Cardiac septum (tissue), 1 donor: ENCODE data around the gene DNAJB5. TPM values are rescaled to one million over a fixed set of nuclear protein-coding genes. Genes with fewer than 3 reads are reported as not detected.

Experiments
- DNase-seq: peaks from one replicate; pipeline ENCODE4 v3.0.0-alpha.2; 2020; ENCODE audit warnings: low spot score
- intact Hi-C: fragments of 100-400 bp; cut with DNase I; formaldehyde crosslinking; loops from one replicate; pipeline ENCODE4 v1.14.0; 2022
- total RNA-seq: library from RNA; stranded (reverse); fragmentation: NEBNext Ultra II Directional; extraction: Animal tissue kit (Norgen Biotek cat#: 25700); gene quantifications from one replicate; pipeline ENCODE4 v1.2.1, GENCODE V29; 2021
- donor health status: DM: no; HTN: no; CAD: no.

The DNAJB5 gene
- total RNA-seq, 1 donor from 2014 or later, result 133 TPM

DNA sequence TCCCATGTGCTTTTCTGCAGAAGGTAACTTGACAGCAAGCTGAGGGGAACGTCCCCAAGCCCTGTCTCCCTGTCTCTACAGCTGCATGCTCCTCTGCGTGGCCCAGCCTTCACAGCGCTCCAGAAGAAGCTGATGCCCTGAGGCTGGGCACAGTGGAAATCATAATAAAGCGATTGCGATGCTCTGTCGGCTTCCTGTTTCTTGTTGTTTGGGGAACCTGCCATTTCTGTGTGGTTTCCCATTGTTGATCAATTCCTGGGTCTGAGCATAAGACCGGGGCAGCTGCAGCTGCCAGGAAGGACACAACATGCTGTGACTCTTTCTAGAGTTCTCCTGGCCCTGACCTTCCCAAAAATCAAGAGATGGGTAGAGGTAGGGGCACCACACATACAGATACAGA lies 7.2 kb upstream of the DNAJB5 start:
- DNase-seq, result no peak
- intact Hi-C loops, result loop anchor here (10.0 kb wide), 2 partner anchors 228 to 278 kb away; no protein-coding TSS in a partner anchor

DNA sequence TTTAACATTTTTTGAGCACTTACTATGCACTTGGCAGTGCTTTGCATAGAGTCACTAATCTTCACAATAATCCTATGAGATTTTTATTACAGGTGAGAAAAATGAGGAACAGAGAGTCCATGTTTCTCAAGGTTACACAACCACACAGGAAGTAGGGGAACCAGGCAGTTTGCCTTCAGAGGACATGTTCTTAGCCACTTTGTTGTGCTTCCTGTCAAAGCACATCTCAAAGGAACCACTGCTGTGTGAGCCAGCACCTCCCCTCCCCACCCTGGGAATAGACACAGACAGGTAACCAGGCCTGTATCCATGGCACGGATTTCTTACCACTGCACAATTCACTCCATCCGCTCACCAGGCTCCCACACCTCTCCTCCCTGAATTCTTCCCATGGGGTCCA lies 6.3 kb upstream of the DNAJB5 start:
- no peak for DNase-seq
- intact Hi-C loops, result loop anchor here (10.0 kb wide), 2 partner anchors 228 to 278 kb away; no protein-coding TSS in a partner anchor

DNA sequence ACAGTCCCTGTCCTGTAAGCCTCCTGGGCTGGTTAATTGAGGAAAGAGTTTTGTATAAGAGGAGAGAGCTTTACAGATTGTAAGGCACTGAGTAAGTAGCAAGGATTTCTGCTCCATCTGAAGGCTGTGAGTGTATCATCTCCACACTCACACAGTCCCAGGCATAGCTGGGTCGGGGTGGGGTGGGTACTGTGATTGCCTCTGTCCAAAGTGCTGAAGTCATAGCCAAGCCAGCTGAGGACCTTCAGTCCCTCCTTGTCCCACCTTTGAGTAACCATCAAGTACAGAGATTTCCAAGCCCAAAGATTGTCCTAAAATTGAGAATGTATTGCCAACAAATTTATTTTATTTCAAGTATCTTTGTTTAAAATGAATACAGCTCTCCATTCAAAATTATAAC lies 5.5 kb upstream of the DNAJB5 start:
- intact Hi-C loops, result loop anchor here (2.0 to 10.0 kb wide), 3 partner anchors 85 to 279 kb away; no protein-coding TSS in a partner anchor

DNA sequence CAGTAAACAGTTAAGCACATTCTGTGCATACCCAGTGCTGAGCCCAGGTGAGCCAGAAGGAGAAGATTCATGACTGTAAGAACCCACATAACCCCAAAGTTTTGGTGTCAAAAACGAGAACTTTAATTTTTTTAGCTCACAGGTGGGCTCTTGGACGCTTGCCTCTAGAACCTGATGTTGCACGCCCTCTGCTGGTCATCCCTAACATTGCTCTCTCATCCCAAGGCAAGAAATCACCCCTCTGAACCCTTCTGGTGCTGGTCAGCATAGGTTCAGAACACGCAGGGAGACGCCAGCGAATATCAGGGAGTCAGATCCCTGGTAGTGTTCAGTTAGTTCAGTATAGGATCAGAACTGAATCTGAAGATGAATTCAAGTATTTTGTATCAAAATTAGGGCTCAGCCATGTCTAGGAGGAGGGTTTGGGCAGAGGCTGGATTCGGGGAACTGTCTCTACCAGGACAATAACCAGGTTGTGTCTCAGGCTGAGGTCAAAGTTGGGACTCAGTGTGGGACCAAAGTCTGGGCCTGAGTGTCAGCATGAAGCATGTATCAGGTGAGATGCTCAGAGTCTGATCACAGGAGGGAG lies 4.1 kb upstream of the DNAJB5 start:
- intact Hi-C loops, result loop anchor here (2.0 to 10.0 kb wide), 3 partner anchors 87 to 281 kb away; no protein-coding TSS in a partner anchor
- DNase-seq, result no peak

More for the DNA sequence above, 5.5 kb upstream of the DNAJB5 start:
- DNase-seq, result no peak

DNA sequence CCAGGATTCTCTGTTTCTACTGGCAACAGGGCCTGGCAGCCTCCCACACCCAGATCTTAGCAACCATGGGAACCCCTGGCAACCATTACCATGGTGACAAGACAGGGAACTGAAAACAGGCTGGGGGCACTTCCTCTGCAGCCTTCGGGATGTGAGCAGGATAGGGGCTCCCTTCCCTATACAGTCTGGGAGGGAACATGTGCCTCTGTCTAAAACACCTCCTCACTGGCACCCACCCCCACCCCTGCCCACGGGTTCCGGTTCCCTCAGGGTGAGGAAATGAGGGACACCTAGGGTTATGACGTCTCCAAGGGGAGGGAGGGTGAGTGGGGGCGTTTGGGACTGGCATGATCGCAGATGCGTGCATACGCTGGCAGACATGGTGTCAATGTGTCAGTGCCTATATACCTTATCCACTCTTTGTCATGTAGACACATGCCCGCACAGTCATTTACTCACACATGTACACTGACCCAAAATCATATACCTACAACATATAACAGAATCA lies 3.0 kb upstream of the DNAJB5 start:
- DNase-seq, result no peak
- intact Hi-C loops, result loop anchor here (10.0 kb wide), 2 partner anchors 232 to 282 kb away; no protein-coding TSS in a partner anchor

DNA sequence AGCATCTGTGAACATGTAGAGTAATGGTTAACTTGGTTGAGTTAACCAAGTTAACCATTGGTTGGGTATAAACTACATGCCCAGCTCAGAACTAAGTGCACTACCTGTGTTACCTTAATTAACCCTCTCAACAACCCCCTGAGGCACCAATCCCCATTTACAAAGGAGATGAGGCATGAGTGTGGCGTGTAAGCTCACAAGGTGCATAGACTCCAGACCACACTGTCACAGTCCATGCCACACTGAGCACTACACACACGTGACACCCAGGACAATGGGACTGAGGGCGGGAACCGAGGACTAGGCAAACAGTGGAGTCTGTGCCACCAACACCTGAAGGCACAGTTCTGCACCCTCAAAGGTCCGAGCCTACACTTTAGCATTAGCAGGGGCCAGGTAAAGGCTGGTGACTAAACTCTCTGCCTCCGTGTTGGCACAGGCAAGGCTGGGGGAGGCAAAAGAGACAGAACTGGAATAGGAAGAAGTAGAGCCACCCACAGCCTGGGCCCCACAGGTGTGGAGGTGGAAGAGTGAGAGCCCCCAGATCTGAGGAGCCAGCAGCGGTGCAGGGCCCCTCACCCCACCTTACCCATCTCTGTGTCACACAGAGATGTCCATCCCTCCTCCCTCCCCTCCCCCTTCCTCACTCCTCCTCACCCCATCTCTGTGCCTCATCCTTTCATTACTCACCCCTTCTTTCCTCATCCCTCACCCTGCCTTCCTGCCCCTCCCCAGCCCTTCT lies 2.2 kb upstream of the DNAJB5 start:
- intact Hi-C loops, result loop anchor here (10.0 kb wide), 2 partner anchors 233 to 283 kb away; no protein-coding TSS in a partner anchor
- DNase-seq, result no peak

DNA sequence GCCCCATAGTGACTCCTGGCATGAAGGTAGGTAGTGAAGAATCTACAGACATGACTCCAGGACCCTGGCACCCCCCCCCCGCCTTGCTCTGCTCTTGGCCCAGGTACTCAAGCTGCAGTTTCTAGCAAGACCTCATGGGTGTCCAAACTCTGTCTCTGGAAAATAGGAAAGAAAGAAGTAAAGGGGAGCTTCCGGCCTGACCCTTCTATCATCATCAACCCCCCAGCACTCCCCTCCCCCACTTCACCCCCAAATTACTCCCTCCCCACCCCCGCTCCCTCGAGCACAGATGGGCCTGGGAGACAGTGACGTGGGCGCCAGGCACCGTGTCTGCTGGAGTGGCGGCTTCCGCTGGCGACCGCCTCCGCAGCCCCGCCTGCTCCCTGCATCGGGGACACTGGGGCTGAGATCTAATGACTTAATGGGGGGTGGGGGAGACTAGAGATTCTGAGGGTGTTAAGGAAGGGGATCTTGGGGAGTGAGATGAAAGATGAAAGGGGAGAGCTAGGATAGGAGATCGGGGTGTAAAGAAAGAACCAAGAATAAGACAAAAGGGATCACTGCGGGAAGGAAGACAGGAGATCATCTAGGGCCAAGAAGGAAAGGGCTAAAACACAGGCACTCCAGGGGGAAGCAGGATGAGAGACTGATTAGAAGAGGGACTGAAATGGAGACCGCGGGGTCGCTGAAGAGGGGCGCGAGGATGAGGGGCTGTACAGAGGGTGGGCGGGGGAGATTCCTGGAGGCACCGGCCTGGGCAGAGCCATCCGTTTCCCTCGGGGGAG lies 1.1 kb upstream of the DNAJB5 start:
- DNase-seq, result no peak
- intact Hi-C loops, result loop anchor here (10.0 kb wide), 2 partner anchors 234 to 284 kb away; no protein-coding TSS in a partner anchor

DNA sequence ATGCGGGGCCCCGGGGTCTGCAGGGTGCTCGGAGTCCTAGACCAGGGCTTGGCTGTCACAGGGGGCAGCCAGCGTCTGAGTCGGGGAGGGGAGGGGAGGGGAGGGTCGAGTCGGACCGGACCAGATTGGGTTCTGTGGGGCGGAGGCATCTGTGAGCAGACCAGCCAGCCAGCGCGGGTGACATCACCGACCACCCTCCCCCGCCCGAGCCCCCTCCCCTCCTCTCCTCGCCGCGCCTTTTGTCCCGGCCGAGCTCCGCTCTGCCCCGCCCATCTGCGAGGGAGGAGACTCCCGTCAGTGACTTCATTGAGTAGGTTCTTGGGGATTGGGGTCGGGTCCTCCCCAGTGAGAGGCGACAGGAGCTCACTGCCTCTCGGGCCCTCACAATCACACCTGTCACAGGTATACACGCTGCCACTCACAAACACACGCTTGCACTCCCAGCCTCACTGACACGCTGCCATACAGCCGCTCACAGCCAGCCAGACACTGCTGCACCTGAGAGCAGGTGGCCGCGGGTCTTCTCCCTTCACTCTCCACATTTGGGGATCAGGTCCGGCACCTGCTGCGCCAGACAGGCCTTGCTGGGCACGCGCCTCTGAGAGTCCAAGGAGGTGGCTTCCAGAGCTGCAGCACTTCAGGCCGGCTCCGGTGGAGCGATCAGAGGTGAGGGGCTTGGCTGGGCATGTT lies 546 bp downstream of the DNAJB5 start:
- intact Hi-C loops, result loop anchor here (5.0 to 10.0 kb wide), 3 partner anchors 82 to 285 kb away; partner anchors contain the start of gene VCP
- peak; percentile 82 for DNase-seq

DNA sequence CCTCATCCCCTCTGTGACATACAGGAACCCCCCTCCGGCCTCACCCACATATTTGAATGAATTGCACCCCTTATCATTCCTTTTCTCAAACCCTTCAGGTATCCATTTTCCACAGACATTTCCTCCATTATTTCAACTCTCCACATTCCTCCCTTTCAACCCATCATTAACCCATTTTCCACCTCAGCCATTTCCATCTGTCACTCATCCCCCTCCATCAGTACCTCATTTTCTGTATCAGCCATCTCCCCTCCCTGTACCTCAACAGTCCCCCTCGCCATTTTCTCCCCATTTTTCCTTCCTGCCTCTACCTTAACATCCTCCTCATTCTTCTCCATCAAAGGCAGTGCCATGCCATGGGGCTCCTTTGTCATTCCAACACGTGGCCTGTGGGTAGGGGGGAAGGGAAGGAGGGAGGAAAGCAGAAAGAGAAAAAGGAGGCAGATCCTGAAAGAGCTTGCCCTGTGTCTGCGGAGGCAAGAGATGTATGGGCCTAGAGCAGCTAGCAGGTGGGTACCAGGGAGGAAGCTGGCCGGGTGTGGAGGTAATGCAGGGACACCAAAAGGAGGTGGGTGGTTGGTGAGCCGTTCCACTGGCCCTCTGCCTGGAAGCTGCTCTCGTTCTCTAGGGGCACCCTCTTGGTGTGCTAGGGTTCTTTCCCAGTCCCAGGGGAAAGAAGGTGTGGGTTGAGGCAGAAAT lies 1.5 kb downstream of the DNAJB5 start:
- intact Hi-C loops, result loop anchor here (5.0 kb wide), 1 partner anchor 81 kb away; the partner anchor contains the start of gene VCP
- no peak for DNase-seq

DNA sequence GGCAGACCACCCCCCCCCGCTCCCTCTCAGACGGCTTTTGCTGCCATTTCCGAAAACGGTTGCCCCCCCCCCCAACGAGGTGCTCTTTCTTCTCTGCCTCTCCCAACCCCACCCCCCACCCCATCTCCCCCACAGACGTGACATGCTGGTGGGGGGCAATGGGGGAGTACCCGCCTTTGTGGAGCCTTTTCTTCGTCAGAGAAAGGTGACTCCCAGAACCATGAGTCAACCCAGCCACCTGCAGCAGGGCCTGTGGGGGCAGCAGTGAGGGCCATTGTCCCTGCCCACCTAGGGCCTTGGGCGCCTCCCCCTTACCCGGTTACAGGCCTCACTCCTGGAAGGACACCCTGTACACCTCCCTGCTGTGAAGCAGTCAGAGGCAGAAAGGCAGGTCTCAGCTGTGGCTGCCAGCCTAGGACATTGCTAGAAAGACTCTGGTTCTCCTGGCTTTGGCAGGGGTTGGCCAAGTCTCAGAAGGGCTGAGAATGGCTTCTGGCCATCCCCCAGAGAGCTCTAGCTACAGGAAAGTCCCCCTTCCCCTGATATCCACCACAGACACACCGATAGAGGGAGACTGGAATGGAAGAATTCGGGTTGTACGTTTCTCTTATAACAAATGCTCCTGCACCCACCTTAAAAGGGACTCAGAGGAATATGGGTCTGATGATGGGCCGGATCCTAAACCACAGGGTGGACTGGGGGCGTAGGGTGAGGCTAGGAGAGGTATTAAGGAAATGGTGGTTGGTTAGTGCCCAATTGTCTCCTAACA lies 2.2 kb downstream of the DNAJB5 start:
- DNase-seq, result no peak
- intact Hi-C loops, result loop anchor here (5.0 kb wide), 1 partner anchor 81 kb away; the partner anchor contains the start of gene VCP

DNA sequence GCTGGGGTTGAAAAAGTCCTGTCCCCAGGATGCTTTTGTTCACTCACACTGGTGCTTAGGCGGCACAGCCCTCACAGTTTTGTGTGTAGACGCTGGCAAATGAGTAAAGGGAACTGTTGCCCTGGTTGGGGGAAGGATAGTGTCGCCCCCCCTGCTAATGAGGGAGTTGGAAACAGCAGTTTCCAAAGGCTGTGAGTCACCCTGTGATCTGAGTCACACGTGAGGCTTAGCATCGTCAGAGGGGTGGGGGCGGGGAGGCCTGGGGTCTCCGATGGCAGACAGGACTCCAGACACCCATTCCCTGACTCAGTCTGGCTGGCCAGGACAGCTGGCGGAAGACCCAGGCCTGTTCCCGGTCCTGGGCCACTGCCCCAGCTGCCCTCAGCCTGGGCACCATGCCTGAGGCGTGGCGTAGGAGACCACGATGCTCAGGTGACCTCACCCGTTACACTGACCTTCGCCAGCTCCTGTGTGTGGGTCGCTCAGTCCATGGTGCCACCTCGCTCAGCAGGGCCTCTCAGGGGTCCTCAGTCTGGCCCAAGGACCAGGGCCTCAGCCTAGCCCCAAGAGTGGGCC lies 2.9 kb downstream of the DNAJB5 start:
- intact Hi-C loops, result loop anchor here (5.0 kb wide), 1 partner anchor 80 kb away; the partner anchor contains the start of gene VCP
- DNase-seq, result peak; percentile 86

DNA sequence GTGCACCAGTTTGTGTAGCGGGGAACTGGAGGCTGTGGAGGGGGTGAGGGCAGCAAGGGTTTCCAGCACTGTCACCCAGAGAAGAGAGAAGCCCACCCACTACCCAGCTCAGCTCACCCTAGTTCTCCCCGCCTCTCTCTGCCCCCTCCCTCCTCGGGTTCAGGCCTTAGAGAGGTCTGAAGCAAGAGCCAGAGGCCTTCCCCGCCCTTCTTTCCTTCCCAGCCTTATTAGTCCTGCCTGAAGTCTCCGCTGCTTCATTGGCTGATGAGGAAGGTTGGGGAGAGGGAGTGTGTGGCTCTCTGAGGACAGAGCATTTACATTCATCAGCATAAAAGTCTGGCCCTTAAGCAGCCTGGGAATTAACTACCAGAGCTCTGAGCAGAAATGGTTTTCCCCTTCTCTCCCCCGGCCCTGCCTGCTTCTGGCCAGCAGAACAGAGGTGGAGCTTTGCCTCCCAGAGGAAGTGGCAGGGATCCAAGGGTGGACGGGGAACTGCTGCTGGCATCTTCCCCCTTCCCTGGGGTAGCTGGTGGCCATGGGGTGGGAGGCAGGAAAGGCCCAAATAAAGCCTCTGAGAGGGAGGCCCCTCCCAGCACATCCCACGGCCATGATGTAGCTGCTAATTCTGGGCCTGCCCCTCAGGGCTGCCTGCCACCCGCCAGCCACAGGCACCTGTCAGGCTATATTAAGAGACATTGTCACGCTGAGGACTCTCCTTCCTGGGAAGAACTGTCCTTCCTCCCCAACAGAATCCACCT lies 4.1 kb downstream of the DNAJB5 start:
- intact Hi-C loops, result loop anchor here (5.0 kb wide), 1 partner anchor 79 kb away; the partner anchor contains the start of gene VCP
- peak; percentile 91 for DNase-seq

DNA sequence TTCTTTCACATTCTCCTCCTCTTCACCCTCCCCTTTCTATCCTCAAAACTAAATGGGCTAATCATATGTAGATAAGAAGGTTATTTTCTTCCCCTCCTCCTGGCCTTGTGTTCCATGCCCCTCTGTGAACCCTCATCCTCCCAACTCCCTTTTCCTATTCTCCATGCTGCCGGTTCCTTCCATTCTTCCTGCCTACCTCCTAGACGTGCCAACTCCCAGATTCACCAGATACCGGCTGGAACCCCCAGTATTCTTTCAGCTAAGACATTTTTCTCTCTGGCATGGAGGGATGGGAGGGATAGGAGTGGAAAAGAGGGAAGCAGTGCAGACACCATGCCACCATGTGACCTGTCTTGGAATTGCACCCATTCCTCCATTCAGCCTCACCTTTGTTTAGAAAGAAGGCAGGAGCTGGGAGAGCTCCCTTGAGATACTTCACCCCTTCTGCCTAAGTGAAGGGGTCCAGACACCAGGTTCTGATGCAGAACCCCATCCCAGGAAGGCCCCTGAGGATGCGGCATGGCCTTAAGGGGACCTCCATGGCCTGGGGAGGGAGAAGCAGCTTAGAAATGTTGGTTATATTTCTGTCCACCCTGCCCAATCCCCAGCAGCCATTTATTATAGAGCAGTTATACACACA lies 4.8 kb downstream of the DNAJB5 start:
- intact Hi-C loops, result loop anchor here (5.0 kb wide), 1 partner anchor 78 kb away; the partner anchor contains the start of gene VCP

DNA sequence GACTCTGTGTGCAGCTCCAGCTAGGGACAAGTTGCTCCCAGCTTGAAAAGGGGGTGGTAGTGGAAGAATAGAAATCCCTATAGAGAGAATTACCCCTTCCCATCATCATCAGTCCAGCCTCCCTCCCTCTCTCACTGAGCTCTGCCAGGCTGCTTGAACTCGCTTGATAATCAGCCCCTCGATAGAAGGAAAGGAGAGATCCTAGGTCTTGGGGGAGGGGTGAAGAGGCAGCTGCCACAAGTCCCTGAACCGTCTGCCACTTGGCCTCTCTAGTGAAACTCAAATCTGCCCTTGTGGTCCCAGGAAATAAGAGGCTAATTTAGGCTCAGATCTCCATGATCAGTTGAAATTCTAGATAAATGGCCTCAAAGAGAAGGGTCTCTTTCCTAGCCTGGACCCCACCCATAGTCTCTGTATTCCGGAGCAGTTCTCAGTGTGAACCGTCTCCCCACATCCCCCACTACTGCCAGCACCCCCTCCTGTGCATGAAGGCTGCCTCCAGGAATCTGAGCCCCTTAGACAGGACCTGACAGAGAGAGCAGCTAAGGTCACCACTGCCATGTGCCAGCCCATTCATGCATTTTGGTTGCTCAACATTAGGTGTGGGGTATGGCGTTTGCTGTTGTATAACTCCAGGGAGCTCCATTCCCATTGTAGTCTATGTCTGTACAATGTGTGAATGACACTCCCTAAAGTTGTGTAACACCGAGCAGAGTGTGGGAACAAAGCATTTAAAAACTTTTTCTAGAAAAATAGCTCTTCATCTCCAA lies 5.5 kb downstream of the DNAJB5 start:
- DNase-seq, result no peak
- intact Hi-C loops, result loop anchor here (5.0 kb wide), 2 partner anchors 57 to 77 kb away; partner anchors contain the start of gene VCP

More for the DNA sequence above, 4.8 kb downstream of the DNAJB5 start:
- no peak for DNase-seq

DNA sequence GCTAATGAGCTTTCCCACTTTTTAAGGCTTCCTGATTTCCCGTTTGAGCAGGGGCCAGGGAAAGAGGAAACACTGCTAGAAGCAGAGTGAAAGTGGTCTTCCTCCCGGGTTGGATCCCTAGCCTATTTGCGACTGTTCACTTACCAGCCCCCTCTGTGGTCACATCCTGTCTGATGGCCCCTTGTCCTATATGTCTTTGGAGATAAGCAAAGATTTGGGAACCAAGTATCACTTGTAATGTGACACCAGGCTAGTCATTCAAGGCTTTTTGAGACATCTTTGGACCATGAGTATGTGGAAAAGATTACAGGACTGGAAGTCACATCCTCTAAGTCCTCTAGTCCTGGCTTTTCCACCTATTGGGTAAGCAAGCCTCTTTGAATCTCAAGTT lies 6.1 kb downstream of the DNAJB5 start:
- DNase-seq, result no peak
- intact Hi-C loops, result loop anchor here (5.0 kb wide), 1 partner anchor 57 kb away; no protein-coding TSS in a partner anchor
